GM23338 (cell line): ENCODE data around the gene CDH23. TPM values are rescaled to one million over a fixed set of nuclear protein-coding genes. Genes with fewer than 3 reads are reported as not detected.
A peak's percentile ranks its signal among the peaks of the same experiment; 100 is the strongest.

Source experiments
- ATAC-seq: fragments of 200-7000 bp; cut with Tn5 transposase; 3 replicates; pipeline ENCODE4 v1.9.1; 2020
- DNase-seq: peaks from one replicate; pipeline ENCODE4 v3.0.0-alpha.2; 2015; ENCODE audit warnings: low spot score
- H2AFZ ChIP-seq: fragments of 200-600 bp; sonication (generic); 2 replicates; pipeline ENCODE4 v1.8.0; 2016; ENCODE audit warnings: antibody characterized with exemption, mild to moderate bottlenecking, moderate library complexity
- H3F3A ChIP-seq: fragments of 200-600 bp; sonication (generic); replicated peaks from 2 replicates; pipeline ENCODE4 v1.8.0; 2017; ENCODE audit warnings: antibody characterized with exemption, mixed run types, low read depth
- H3K27ac ChIP-seq: fragments of 200-600 bp; sonication (generic); 2 replicates; pipeline ENCODE4 v1.6.1; 2016; ENCODE audit warnings: low read depth
- H3K27me3 ChIP-seq: fragments of 200-600 bp; sonication (generic); 2 replicates; pipeline ENCODE4 v1.8.0; 2016; ENCODE audit warnings: mild to moderate bottlenecking, mixed run types, moderate library complexity; ENCODE audit not compliant: insufficient read depth
- H3K36me3 ChIP-seq: fragments of 200-600 bp; sonication (generic); 2 replicates; pipeline ENCODE4 v1.8.0; 2016; ENCODE audit warnings: mild to moderate bottlenecking; ENCODE audit not compliant: insufficient read depth
- H3K4me1 ChIP-seq: fragments of 200-600 bp; sonication (generic); 2 replicates; pipeline ENCODE4 v1.8.0; 2016; ENCODE audit warnings: mild to moderate bottlenecking, moderate library complexity; ENCODE audit not compliant: insufficient read depth
- H3K4me2 ChIP-seq: fragments of 200-600 bp; sonication (generic); 2 replicates; pipeline ENCODE4 v1.7.1; 2017; ENCODE audit warnings: mixed run types
- H3K4me3 ChIP-seq: fragments of 200-600 bp; sonication (generic); 2 replicates; pipeline ENCODE4 v1.6.1; 2016; ENCODE audit warnings: mixed run types
- H3K79me2 ChIP-seq: fragments of 200-600 bp; sonication (generic); replicated peaks from 2 replicates; pipeline ENCODE4 v1.8.0; 2017; ENCODE audit warnings: mild to moderate bottlenecking; ENCODE audit not compliant: insufficient read depth
- H3K9me2 ChIP-seq: fragments of 200-600 bp; sonication (generic); 2 replicates; pipeline ENCODE4 v1.8.0; 2017; ENCODE audit not compliant: insufficient read depth
- H4K20me1 ChIP-seq: fragments of 200-600 bp; sonication (generic); replicated peaks from 2 replicates; pipeline ENCODE4 v1.8.0; 2017; ENCODE audit warnings: mild to moderate bottlenecking; ENCODE audit not compliant: insufficient read depth
- H3K27ac Mint-ChIP-seq: 2 replicates; pipeline ENCODE4 v1.8.0; 2020; ENCODE audit warnings: inconsistent platforms, mild to moderate bottlenecking, moderate library complexity, mixed read lengths
- H3K27me3 Mint-ChIP-seq: 3 replicates; pipeline ENCODE4 v1.8.0; 2022; ENCODE audit warnings: low read depth, mild to moderate bottlenecking, moderate library complexity, mixed read lengths, inconsistent platforms; ENCODE audit not compliant: insufficient read depth, poor library complexity
- H3K36me3 Mint-ChIP-seq: 3 replicates; pipeline ENCODE4 v1.8.0; 2021; ENCODE audit warnings: low read depth, mild to moderate bottlenecking, inconsistent platforms, moderate library complexity, mixed read lengths
- H3K4me1 Mint-ChIP-seq: 3 replicates; pipeline ENCODE4 v1.8.0; 2020; ENCODE audit warnings: mild to moderate bottlenecking, inconsistent platforms, mixed read lengths
- H3K4me3 Mint-ChIP-seq: 3 replicates; pipeline ENCODE4 v1.8.0; 2021; ENCODE audit warnings: moderate library complexity, mild to moderate bottlenecking, inconsistent platforms, mixed read lengths
- H3K9me3 Mint-ChIP-seq: 3 replicates; pipeline ENCODE4 v1.8.0; 2020; ENCODE audit warnings: moderate library complexity, mild to moderate bottlenecking, inconsistent platforms, mixed read lengths
- CREB1 ChIP-seq: fragments of 250-450 bp; sonication (Bioruptor Pico); IDR thresholded peaks from 2 replicates; pipeline ENCODE4 v1.5.0; 2020; ENCODE audit warnings: low read depth, mild to moderate bottlenecking, moderate library complexity
- CTCF ChIP-seq, 2 experiments: fragments of 200-600 bp in 1 of 2; sonication (generic) in 1 of 2; conservative IDR thresholded peaks; 2 replicates each; pipeline versions ENCODE4 v1.5.1 to v1.6.1; 2016 to 2017; ENCODE audit warnings: antibody characterized with exemption in 2 of 2, low read depth in 2 of 2, mild to moderate bottlenecking in 2 of 2, moderate library complexity in 1 of 2
- ETS1 ChIP-seq: IDR thresholded peaks from 2 replicates; pipeline ENCODE4 v1.6.1; 2016; ENCODE audit warnings: antibody characterized with exemption
- EZH2 ChIP-seq: fragments of 200-600 bp; sonication (generic); IDR thresholded peaks from one replicate; pipeline ENCODE4 v1.8.0; 2017; ENCODE audit warnings: antibody characterized with exemption, mild to moderate bottlenecking, low read depth; ENCODE audit not compliant: unreplicated experiment
- EZH2phosphoT487 ChIP-seq: fragments of 200-600 bp; sonication (generic); IDR thresholded peaks from one replicate; pipeline ENCODE4 v1.8.1; 2018; ENCODE audit warnings: antibody characterized with exemption; ENCODE audit not compliant: unreplicated experiment
- REST ChIP-seq: IDR thresholded peaks from one replicate; pipeline ENCODE4 v1.6.1; 2018; ENCODE audit warnings: antibody characterized with exemption; ENCODE audit not compliant: unreplicated experiment
- STAT1 ChIP-seq: IDR thresholded peaks from one replicate; pipeline ENCODE4 v1.6.1; 2016; ENCODE audit warnings: antibody characterized with exemption; ENCODE audit not compliant: unreplicated experiment
- ZNF114 ChIP-seq: fragments of 250-450 bp; sonication (Bioruptor Pico); IDR thresholded peaks from 2 replicates; pipeline ENCODE4 v1.5.0; 2020; ENCODE audit warnings: mild to moderate bottlenecking, moderate library complexity
- ZNF331 ChIP-seq: fragments of 250-450 bp; sonication (Bioruptor Pico); IDR thresholded peaks from 2 replicates; pipeline ENCODE4 v1.5.0; 2020; ENCODE audit warnings: low read depth, mild to moderate bottlenecking, moderate library complexity
- polyA plus RNA-seq: library from polyadenylated mRNA; unstranded; fragments of >200 nt; fragmentation: Nextera tagmentation; extraction: Ambion mirVana; gene quantifications from 2 replicates; pipeline ENCODE4 v1.2.1, GENCODE V29; 2016
- total RNA-seq: library from RNA; depleted of rRNA; stranded (reverse); fragments of >200 nt; shearing (Covaris generic); gene quantifications from 2 replicates; pipeline ENCODE4 v1.2.3, GENCODE V29; 2014

CDH23 gene
- total and polyA plus RNA-seq, 2 experiments from 2014 or later = 0.95 to 4.3 TPM

GRCh38 chr10:71734797-71735196 is 338.1 kb downstream of the CDH23 start:
- no peak for ATAC-seq

GRCh38 chr10:71735709-71736569 is 339.2 kb downstream of the CDH23 start:
- Histone ChIP-seq H3F3A (no peaks in the 10 kb centered on the region), H2AFZ (no peak overlapping the region), H4K20me1 (no peaks in the 10 kb centered on the region), H3K4me3 (no peak overlapping the region), H3K4me2 (no peak overlapping the region), H3K36me3 (no peaks in the 10 kb centered on the region), H3K27me3 (no peaks in the 10 kb centered on the region), H3K27ac (no peak overlapping the region), H3K4me1 (no peaks in the 10 kb centered on the region), H3K79me2 (no peaks in the 10 kb centered on the region), H3K9me2 (no peaks in the 10 kb centered on the region)
- H3K4me1 Mint-ChIP-seq = peaks cover 9% of the 10 kb centered on the region; the same call in 2 of the 3 replicates
- no peak overlapping the region for H3K4me3 Mint-ChIP-seq
- TF ChIP-seq STAT1 = no peak
- TF ChIP-seq CREB1 = no peak
- no peak for TF ChIP-seq ZNF114
- TF ChIP-seq EZH2phosphoT487 = no peak
- no peak for TF ChIP-seq CTCF (conservative IDR thresholded peaks at IDR 0.05; ENCODE audit: low read depth in 2 of 2)
- no peak for TF ChIP-seq EZH2
- no peak for TF ChIP-seq REST
- DNase-seq (no peak), ATAC-seq (peak; percentile 56)
- H3K27ac Mint-ChIP-seq = no peak overlapping the region
- H3K9me3 Mint-ChIP-seq = no peaks in the 10 kb centered on the region
- H3K27me3 Mint-ChIP-seq = peaks cover 9% of the 10 kb centered on the region
- no peaks in the 10 kb centered on the region for H3K36me3 Mint-ChIP-seq

More at GRCh38 chr10:71734797-71735196, 338.1 kb downstream of the CDH23 start:
- H3K4me1 ChIP-seq = no peaks in the 10 kb centered on the region
- H3K36me3 ChIP-seq = no peaks in the 10 kb centered on the region
- TF ChIP-seq EZH2phosphoT487 = no peak
- TF ChIP-seq ETS1 = no peak
- TF ChIP-seq CREB1 = no peak
- no peak for TF ChIP-seq ZNF331 (CRISPR knock-in tag)
- H3K4me3 ChIP-seq = no peak overlapping the region
- no peak overlapping the region for H3K27ac Mint-ChIP-seq
- no peak overlapping the region for H3K4me3 Mint-ChIP-seq
- H3K27me3 ChIP-seq = no peaks in the 10 kb centered on the region
- no peak overlapping the region for H3K27ac ChIP-seq
- no peaks in the 10 kb centered on the region for H3K9me2 ChIP-seq
- no peaks in the 10 kb centered on the region for H3K36me3 Mint-ChIP-seq
- H3K4me1 Mint-ChIP-seq = peaks cover 9% of the 10 kb centered on the region; the same call in 2 of the 3 replicates
- no peaks in the 10 kb centered on the region for H3F3A ChIP-seq
- H3K27me3 Mint-ChIP-seq = peaks cover 7% of the 10 kb centered on the region
- DNase-seq = no peak
- H3K9me3 Mint-ChIP-seq = no peaks in the 10 kb centered on the region
- H2AFZ ChIP-seq = no peak overlapping the region
- no peak overlapping the region for H3K4me2 ChIP-seq
- H3K79me2 ChIP-seq = no peaks in the 10 kb centered on the region
- no peaks in the 10 kb centered on the region for H4K20me1 ChIP-seq
